HEK293 (cell line): Measurements from ENCODE around the gene VPS18.

ENCODE experiments used
- CTCF ChIA-PET: fragments of 350-600 bp; formaldehyde crosslinking; extraction: SDS; loops from one replicate; lab custom pipeline; 2021; ENCODE audit warnings: antibody characterized with exemption; lab: Yijun Ruan, JAX
- POLR2A ChIA-PET: fragments of 300-600 bp; formaldehyde crosslinking; extraction: SDS; loops from one replicate; lab custom pipeline; 2020; ENCODE audit warnings: antibody characterized with exemption, inconsistent platforms; lab: Yijun Ruan, JAX
- H3K27ac ChIP-seq: fragments of 200-500 bp; sonication (Bioruptor generic); 2 replicates; pipeline ENCODE4 v1.5.1; 2014; ENCODE audit warnings: low read depth, low read length, control low read depth, inconsistent platforms; ENCODE audit errors: extremely low read depth
- H3K36me3 ChIP-seq, 2 experiments: fragments of 200-500 bp in 1 of 2; sonication (Bioruptor generic) in 1 of 2; 1 replicate in 1 of 2; 2 replicates in 1 of 2; pipeline ENCODE4 v1.5.1; 2014 to 2017; ENCODE audit warnings: inconsistent platforms in 2 of 2, low read length in 2 of 2; ENCODE audit not compliant: control insufficient read depth in 2 of 2, insufficient read depth in 1 of 2
- H3K4me1 ChIP-seq: fragments of 200-500 bp; sonication (Bioruptor generic); 2 replicates; pipeline ENCODE4 v1.5.1; 2014; ENCODE audit warnings: mild to moderate bottlenecking, low read length, inconsistent platforms; ENCODE audit not compliant: control insufficient read depth, insufficient read depth
- H3K4me3 ChIP-seq: 2 replicates; pipeline ENCODE4 v1.5.1; 2011; ENCODE audit warnings: low read depth, mild to moderate bottlenecking, control low read depth, low read length, moderate library complexity
- H3K9me3 ChIP-seq: fragments of 200-500 bp; sonication (Bioruptor generic); 2 replicates; pipeline ENCODE4 v1.5.1; 2014; ENCODE audit warnings: low read depth, low read length, inconsistent platforms; ENCODE audit not compliant: control insufficient read depth, insufficient read depth
- KLF10 ChIP-seq: fragments of 450-650 bp; IDR thresholded peaks from 2 replicates; pipeline ENCODE4 v1.5.1; 2018; ENCODE audit warnings: missing biosample characterization, mild to moderate bottlenecking, missing genetic modification characterization
- KLF16 ChIP-seq: fragments of 450-650 bp; formaldehyde crosslinking; IDR thresholded peaks from 2 replicates; pipeline ENCODE4 v1.5.1; 2017; ENCODE audit warnings: missing biosample characterization, missing genetic modification characterization
- RBAK ChIP-seq: fragments of 450-650 bp; formaldehyde crosslinking; IDR thresholded peaks from 2 replicates; pipeline ENCODE4 v1.5.1; 2016; ENCODE audit warnings: missing biosample characterization, missing genetic modification characterization
- REST ChIP-seq: fragments of 450-650 bp; formaldehyde crosslinking; IDR thresholded peaks from 2 replicates; pipeline ENCODE4 v1.5.1; 2016; ENCODE audit warnings: missing biosample characterization, missing genetic modification characterization
- ZNF174 ChIP-seq: fragments of 450-650 bp; formaldehyde crosslinking; IDR thresholded peaks from 2 replicates; pipeline ENCODE4 v1.5.0; 2017; ENCODE audit warnings: missing biosample characterization, mild to moderate bottlenecking, missing genetic modification characterization
- ZNF221 ChIP-seq: fragments of 450-650 bp; formaldehyde crosslinking; IDR thresholded peaks from 2 replicates; pipeline ENCODE4 v1.5.1; 2017; ENCODE audit warnings: missing biosample characterization, missing genetic modification characterization, borderline replicate concordance
- ZNF423 ChIP-seq: fragments of 450-650 bp; formaldehyde crosslinking; IDR thresholded peaks from 2 replicates; pipeline ENCODE4 v1.5.1; 2016; ENCODE audit warnings: missing biosample characterization, missing genetic modification characterization
- ZNF560 ChIP-seq: fragments of 450-650 bp; formaldehyde crosslinking; IDR thresholded peaks from 2 replicates; pipeline ENCODE4 v1.5.1; 2017; ENCODE audit warnings: missing biosample characterization, missing genetic modification characterization, borderline replicate concordance
- ZNF600 ChIP-seq: fragments of 450-650 bp; formaldehyde crosslinking; IDR thresholded peaks from 2 replicates; pipeline ENCODE4 v1.5.1; 2016; ENCODE audit warnings: missing biosample characterization, missing genetic modification characterization
- ZNF626 ChIP-seq: fragments of 450-650 bp; sonication (Bioruptor Pico); formaldehyde crosslinking; IDR thresholded peaks from 2 replicates; pipeline ENCODE4 v1.5.1; 2018; ENCODE audit warnings: missing biosample characterization, missing genetic modification characterization, inconsistent platforms
- ZNF654 ChIP-seq: fragments of 450-650 bp; formaldehyde crosslinking; IDR thresholded peaks from 2 replicates; pipeline ENCODE4 v1.5.1; 2016; ENCODE audit warnings: low read depth, missing biosample characterization, missing genetic modification characterization
- ZNF658 ChIP-seq: fragments of 450-650 bp; formaldehyde crosslinking; IDR thresholded peaks from 2 replicates; pipeline ENCODE4; 2016; ENCODE audit warnings: missing biosample characterization, missing genetic modification characterization
- ZNF660 ChIP-seq: fragments of 450-650 bp; IDR thresholded peaks from 2 replicates; pipeline ENCODE4 v1.5.1; 2018; ENCODE audit warnings: missing biosample characterization, mild to moderate bottlenecking, missing genetic modification characterization
- ZNF707 ChIP-seq: fragments of 450-650 bp; formaldehyde crosslinking; IDR thresholded peaks from 2 replicates; pipeline ENCODE4 v1.5.1; 2016; ENCODE audit warnings: missing biosample characterization, missing genetic modification characterization
- ZNF791 ChIP-seq: fragments of 450-650 bp; formaldehyde crosslinking; IDR thresholded peaks from 2 replicates; pipeline ENCODE4 v1.5.1; 2016; ENCODE audit warnings: missing biosample characterization, missing genetic modification characterization
- ZNF830 ChIP-seq: fragments of 450-650 bp; IDR thresholded peaks from 2 replicates; pipeline ENCODE4 v1.5.0; 2018; ENCODE audit warnings: missing biosample characterization, missing genetic modification characterization, low read depth, mild to moderate bottlenecking, moderate library complexity
- ZNF843 ChIP-seq: fragments of 450-650 bp; formaldehyde crosslinking; IDR thresholded peaks from 2 replicates; pipeline ENCODE4 v1.5.1; 2016; ENCODE audit warnings: missing biosample characterization, missing genetic modification characterization
- TF ChIP-seq, protein P1 (sequence below): fragments of 450-650 bp; formaldehyde crosslinking; IDR thresholded peaks from 2 replicates; pipeline ENCODE4 v1.5.1; 2016; ENCODE audit warnings: missing biosample characterization, missing genetic modification characterization

Gene VPS18

GRCh38 chr15:40892447-40893012, 1.7 kb upstream of the VPS18 start (continued):
- TF ChIP-seq RBAK (tag by site-specific recombination) (no peak), ZNF707 (tag by site-specific recombination) (no peak), KLF10 (tag by site-specific recombination) (no peak), ZNF174 (tag by site-specific recombination) (no peak), ZNF423 (tag by site-specific recombination) (no peak), ZNF830 (tag by site-specific recombination) (no peak), ZNF600 (tag by site-specific recombination) (no peak), ZNF658 (tag by site-specific recombination) (no peak)
- TF ChIP-seq, protein P1, sequence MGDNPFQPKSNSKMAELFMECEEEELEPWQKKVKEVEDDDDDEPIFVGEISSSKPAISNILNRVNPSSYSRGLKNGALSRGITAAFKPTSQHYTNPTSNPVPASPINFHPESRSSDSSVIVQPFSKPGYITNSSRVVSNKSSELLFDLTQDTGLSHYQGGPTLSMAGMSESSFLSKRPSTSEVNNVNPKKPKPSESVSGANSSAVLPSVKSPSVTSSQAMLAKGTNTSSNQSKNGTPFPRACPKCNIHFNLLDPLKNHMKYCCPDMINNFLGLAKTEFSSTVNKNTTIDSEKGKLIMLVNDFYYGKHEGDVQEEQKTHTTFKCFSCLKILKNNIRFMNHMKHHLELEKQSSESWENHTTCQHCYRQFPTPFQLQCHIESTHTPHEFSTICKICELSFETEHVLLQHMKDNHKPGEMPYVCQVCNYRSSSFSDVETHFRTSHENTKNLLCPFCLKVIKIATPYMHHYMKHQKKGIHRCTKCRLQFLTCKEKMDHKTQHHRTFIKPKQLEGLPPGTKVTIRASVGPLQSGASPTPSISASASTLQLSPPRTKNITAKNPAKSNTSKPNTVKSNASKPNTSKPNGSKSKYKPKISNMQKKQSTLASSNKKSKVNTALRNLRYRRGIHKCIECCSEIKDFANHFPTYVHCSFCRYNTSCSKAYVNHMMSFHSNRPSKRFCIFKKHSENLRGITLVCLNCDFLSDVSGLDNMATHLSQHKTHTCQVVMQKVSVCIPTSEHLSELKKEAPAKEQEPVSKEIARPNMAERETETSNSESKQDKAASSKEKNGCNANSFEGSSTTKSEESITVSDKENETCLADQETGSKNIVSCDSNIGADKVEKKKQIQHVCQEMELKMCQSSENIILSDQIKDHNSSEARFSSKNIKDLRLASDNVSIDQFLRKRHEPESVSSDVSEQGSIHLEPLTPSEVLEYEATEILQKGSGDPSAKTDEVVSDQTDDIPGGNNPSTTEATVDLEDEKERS (tag by site-specific recombination), result no peak

- Histone ChIP-seq H3K36me3 (peaks cover 0 to 22% of the 10 kb centered on the region in 2 experiments; a peak in 2 of 3 replicates), H3K4me1 (no peaks in the 10 kb centered on the region), H3K9me3 (no peaks in the 10 kb centered on the region), H3K27ac (no peak overlapping the region), H3K4me3 (no peak overlapping the region)
- ChIA-PET POLR2A (interaction anchor here (1.1 to 2.3 kb wide), 3 partner anchors 20 to 298 kb away, joined by 4 to 47 read pairs (median 19); partner anchors contain the start of gene RHOV), CTCF (interaction anchor here (0.6 to 5.3 kb wide), 14 partner anchors 11 to 293 kb away, joined by 3 to 187 read pairs (median 7); partner anchors contain the start of genes RAD51 and RHOV)
- TF ChIP-seq ZNF843 (tag by site-specific recombination), result no peak
- no peak for TF ChIP-seq ZNF791
- TF ChIP-seq KLF16 (tag by site-specific recombination), result no peak
- no peak for TF ChIP-seq ZNF560
- no peak for TF ChIP-seq ZNF221
- TF ChIP-seq ZNF660 (tag by site-specific recombination), result no peak
- TF ChIP-seq REST (tag by site-specific recombination), result no peak
- TF ChIP-seq ZNF423 (tag by site-specific recombination), result no peak
- no peak for TF ChIP-seq ZNF626
- no peak for TF ChIP-seq ZNF654
Observed at GRCh38 chr15:40893019-40893670, 1.1 kb upstream of the VPS18 start.
